ENCODE measurements around the gene KRTAP19-1. TPM values are rescaled to one million over a fixed set of nuclear protein-coding genes. Genes with fewer than 3 reads are reported as not detected.
"Not testable (repeated sequence)": the region's sequence is repeated elsewhere in the genome, so short reads cannot be mapped to it uniquely, and the experiment has no call there.

Gene KRTAP19-1
- not detected for polyA plus RNA-seq (2013, experiment 1 of 2)
- polyA plus RNA-seq (2013, experiment 2 of 2) = not detected

DNA sequence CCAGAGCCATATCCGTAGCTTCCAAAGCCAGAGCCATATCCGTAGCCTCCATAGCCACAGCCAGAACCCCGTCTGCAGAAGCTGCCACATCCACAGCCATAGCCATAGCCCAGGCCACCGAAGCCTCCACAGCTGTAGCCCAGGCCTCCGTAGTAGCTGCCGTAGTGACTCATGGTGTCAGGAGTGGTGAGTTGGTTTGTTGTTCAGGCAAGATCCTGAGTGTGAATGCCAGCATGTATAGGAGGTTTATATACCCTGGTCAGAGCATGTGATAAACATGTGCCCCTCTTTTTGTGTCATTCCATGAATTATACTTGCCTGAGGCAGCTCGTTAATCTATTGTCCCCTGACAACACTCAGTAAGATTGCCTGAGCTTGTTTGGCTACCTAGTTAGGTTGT lies at the start of gene KRTAP19-1:
KRTAP19-1 (minus strand) TSS at position 223 of the 400 bp plus-strand sequence; CDS start at position 173, 50 bp downstream.
- Histone ChIP-seq H4K8ac (ENCODE audit: low read depth, low read length) (no peak within 1 kb of the TSS), H3K9ac (ENCODE audit: low read length) (no peak within 1 kb of the TSS), H3K4me2 (ENCODE audit: low read length) (no peak within 1 kb of the TSS), H3K4ac (ENCODE audit: low read depth, low read length) (no peak within 1 kb of the TSS), H3K23ac (ENCODE audit: low read length) (no peak within 1 kb of the TSS), H3K79me1 (ENCODE audit: low read length) (no peaks in the 10 kb centered on the region), H3K79me2 (ENCODE audit: control insufficient read depth, insufficient read depth, low read length) (no peaks in the 10 kb centered on the region), H3K4me3 (ENCODE audit: low read length) (no peak within 1 kb of the TSS), H2AK5ac (ENCODE audit: low read length) (no peak within 1 kb of the TSS), H3K18ac (ENCODE audit: low read length) (no peak within 1 kb of the TSS), H3K4me1 (ENCODE audit: control insufficient read depth, low read depth, low read length) (no peaks in the 10 kb centered on the region), H3K27ac (ENCODE audit: low read depth, low read length) (no peak within 1 kb of the TSS), H2BK15ac (replicated peaks; ENCODE audit: low read depth) (no peak within 1 kb of the TSS), H3K56ac (ENCODE audit: low read length) (no peak within 1 kb of the TSS), H2BK5ac (ENCODE audit: low read length) (no peak within 1 kb of the TSS), H2BK120ac (ENCODE audit: low read depth, low read length) (no peak within 1 kb of the TSS), H4K5ac (ENCODE audit: low read length) (no peak within 1 kb of the TSS), H3K36me3 (ENCODE audit: control insufficient read depth, insufficient read depth, low read length) (no peaks in the 10 kb centered on the region), H3K27me3 (ENCODE audit: insufficient read depth, low read length, poor library complexity) (no peaks in the 10 kb centered on the region)
- WGBS (ENCODE audit: extremely low coverage, insufficient coverage, low lambda C conversion rate) = no CpG with 5 or more reads among the region's 7 CpGs
- DNase-seq = no peak

- no peak overlapping the region for H3K4me3 ChIP-seq (ENCODE audit: low read length)
- no peak overlapping the region for H2AK5ac ChIP-seq (ENCODE audit: low read length)
- no peaks in the 10 kb centered on the region for H3K36me3 ChIP-seq (ENCODE audit: control insufficient read depth, insufficient read depth, low read length)
- no peaks in the 10 kb centered on the region for H3K27me3 ChIP-seq (ENCODE audit: insufficient read depth, low read length, poor library complexity)
- no CpG with 5 or more reads among the region's 1 CpG for WGBS (ENCODE audit: extremely low coverage, insufficient coverage, low lambda C conversion rate)
- no peak overlapping the region for H3K23ac ChIP-seq (ENCODE audit: low read length)
- H3K4ac ChIP-seq (ENCODE audit: low read depth, low read length) = no peak overlapping the region
- H3K79me2 ChIP-seq (ENCODE audit: control insufficient read depth, insufficient read depth, low read length) = no peaks in the 10 kb centered on the region
- H3K9ac ChIP-seq (ENCODE audit: low read length) = no peak overlapping the region
- H2BK15ac ChIP-seq (replicated peaks; ENCODE audit: low read depth) = no peak overlapping the region
- H2BK120ac ChIP-seq (ENCODE audit: low read depth, low read length) = no peak overlapping the region
- H2BK5ac ChIP-seq (ENCODE audit: low read length) = no peak overlapping the region
- no peak overlapping the region for H3K18ac ChIP-seq (ENCODE audit: low read length)
- H3K27ac ChIP-seq (ENCODE audit: low read depth, low read length) = no peak overlapping the region
- DNase-seq = no peak
- H3K4me1 ChIP-seq (ENCODE audit: control insufficient read depth, low read depth, low read length) = no peaks in the 10 kb centered on the region
- no peak overlapping the region for H4K8ac ChIP-seq (ENCODE audit: low read depth, low read length)
- no peak overlapping the region for H3K4me2 ChIP-seq (ENCODE audit: low read length)
- H4K5ac ChIP-seq (ENCODE audit: low read length) = no peak overlapping the region
- no peak overlapping the region for H3K56ac ChIP-seq (ENCODE audit: low read length)
- no peaks in the 10 kb centered on the region for H3K79me1 ChIP-seq (ENCODE audit: low read length)
These were observed 38.7 kb upstream of the KRTAP19-1 start for GRCh38 chr21:30518876-30519275.

DNA sequence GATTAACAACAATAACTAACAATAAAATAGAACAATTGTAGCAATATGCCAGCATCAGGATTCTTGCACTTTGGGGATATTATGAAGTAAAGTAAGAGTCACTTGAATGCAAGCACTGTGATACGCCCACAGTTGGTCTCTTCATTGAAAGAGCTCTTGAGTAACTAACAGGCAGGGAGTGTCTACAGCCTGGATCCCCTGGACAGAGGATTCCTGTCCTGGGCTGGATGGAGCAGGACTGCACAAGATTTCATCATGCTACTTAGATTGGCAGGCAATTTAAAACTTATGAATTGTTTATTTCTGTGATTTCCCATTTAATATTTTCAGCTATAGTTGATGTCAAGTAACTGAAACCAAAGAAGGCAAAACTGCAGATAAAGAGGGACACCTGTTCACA lies 35.5 kb upstream of the KRTAP19-1 start:
- Histone ChIP-seq H3K36me3 (ENCODE audit: control insufficient read depth, insufficient read depth, low read length) (no peaks in the 10 kb centered on the region), H3K79me2 (ENCODE audit: control insufficient read depth, insufficient read depth, low read length) (no peaks in the 10 kb centered on the region), H2BK15ac (replicated peaks; ENCODE audit: low read depth) (no peak overlapping the region), H4K8ac (ENCODE audit: low read depth, low read length) (no peak overlapping the region), H2AK5ac (ENCODE audit: low read length) (no peak overlapping the region), H3K79me1 (ENCODE audit: low read length) (no peaks in the 10 kb centered on the region), H2BK5ac (ENCODE audit: low read length) (no peak overlapping the region), H3K9ac (ENCODE audit: low read length) (no peak overlapping the region), H3K27me3 (ENCODE audit: insufficient read depth, low read length, poor library complexity) (no peaks in the 10 kb centered on the region), H3K4me3 (ENCODE audit: low read length) (no peak overlapping the region), H2BK120ac (ENCODE audit: low read depth, low read length) (no peak overlapping the region), H3K4me2 (ENCODE audit: low read length) (no peak overlapping the region), H3K4ac (ENCODE audit: low read depth, low read length) (no peak overlapping the region), H3K23ac (ENCODE audit: low read length) (no peak overlapping the region), H3K56ac (ENCODE audit: low read length) (no peak overlapping the region), H3K4me1 (ENCODE audit: control insufficient read depth, low read depth, low read length) (no peaks in the 10 kb centered on the region), H3K18ac (ENCODE audit: low read length) (no peak overlapping the region), H3K27ac (ENCODE audit: low read depth, low read length) (no peak overlapping the region), H4K5ac (ENCODE audit: low read length) (no peak overlapping the region)
- WGBS (ENCODE audit: extremely low coverage, insufficient coverage, low lambda C conversion rate) = no CpG with 5 or more reads among the region's 1 CpG
- no peak for DNase-seq

DNA sequence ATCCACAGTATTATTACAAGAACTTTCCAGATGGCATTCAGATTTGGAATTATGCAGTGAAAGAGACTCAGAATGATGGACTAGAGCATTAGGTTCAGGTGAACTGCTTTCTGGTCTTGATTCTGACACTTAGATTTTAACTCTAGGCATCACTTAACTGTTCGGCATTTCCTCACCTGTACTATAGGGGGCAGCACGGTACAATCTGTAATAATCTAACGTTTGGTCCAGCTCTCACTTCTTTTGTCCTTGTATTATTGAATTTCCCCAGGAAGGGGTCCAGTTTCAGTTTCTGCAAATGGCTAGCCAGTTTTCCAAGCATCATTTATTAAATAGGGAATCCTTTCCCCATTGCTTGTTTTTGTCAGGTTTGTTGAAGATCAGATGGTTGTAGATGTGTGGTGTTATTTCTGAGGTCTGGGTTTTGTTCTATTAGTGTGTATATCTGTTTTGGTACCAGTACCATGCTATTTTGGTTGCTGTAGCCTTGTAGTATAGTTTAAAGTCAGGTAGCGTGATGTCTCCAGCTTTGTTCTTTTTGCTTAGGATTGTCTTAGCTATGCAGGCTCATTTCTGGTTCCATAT lies 25.5 kb upstream of the KRTAP19-1 start:
- H3K4me1 ChIP-seq (ENCODE audit: control insufficient read depth, low read depth, low read length); H3K18ac ChIP-seq (ENCODE audit: low read length); H4K8ac ChIP-seq (ENCODE audit: low read depth, low read length); H3K9ac ChIP-seq (ENCODE audit: low read length); H3K27me3 ChIP-seq (ENCODE audit: insufficient read depth, low read length, poor library complexity); H3K79me2 ChIP-seq (ENCODE audit: control insufficient read depth, insufficient read depth, low read length); H3K79me1 ChIP-seq (ENCODE audit: low read length); H2BK15ac ChIP-seq (replicated peaks; ENCODE audit: low read depth); H3K23ac ChIP-seq (ENCODE audit: low read length); H3K4ac ChIP-seq (ENCODE audit: low read depth, low read length); H3K4me3 ChIP-seq (ENCODE audit: low read length); H3K36me3 ChIP-seq (ENCODE audit: control insufficient read depth, insufficient read depth, low read length); H3K56ac ChIP-seq (ENCODE audit: low read length); H2AK5ac ChIP-seq (ENCODE audit: low read length); H2BK5ac ChIP-seq (ENCODE audit: low read length); H4K5ac ChIP-seq (ENCODE audit: low read length); H2BK120ac ChIP-seq (ENCODE audit: low read depth, low read length); H3K27ac ChIP-seq (ENCODE audit: low read depth, low read length); H3K4me2 ChIP-seq (ENCODE audit: low read length): not testable (repeated sequence)
- peak; percentile 38 for DNase-seq
- WGBS (ENCODE audit: extremely low coverage, insufficient coverage, low lambda C conversion rate) = no CpG with 5 or more reads among the region's 4 CpGs

DNA sequence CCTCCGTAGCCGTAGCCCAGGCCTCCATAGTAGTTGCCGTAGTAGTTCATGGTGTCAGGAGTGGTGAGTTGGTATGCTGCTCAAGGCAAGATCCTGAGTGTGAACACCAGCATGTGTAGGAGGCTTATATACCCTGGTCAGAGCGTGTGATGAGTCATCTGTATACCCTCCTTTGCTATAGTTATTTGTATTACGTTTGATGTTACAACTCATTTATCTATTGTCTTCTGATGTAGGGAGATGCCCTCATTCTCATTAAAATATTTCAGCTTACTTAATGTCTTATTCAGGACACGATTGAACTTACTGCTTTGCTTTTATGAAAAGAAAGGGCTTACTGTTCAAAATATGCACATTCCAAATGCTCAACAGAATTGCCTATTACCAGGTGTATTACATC lies 21.9 kb upstream of the KRTAP19-1 start, which contains the start of gene KRTAP19-5:
KRTAP19-5 (minus strand) TSS at position 101 of the 400 bp plus-strand sequence; CDS start at position 50, 51 bp downstream.
- Histone ChIP-seq H3K79me2 (ENCODE audit: control insufficient read depth, insufficient read depth, low read length) (no peaks in the 10 kb centered on the region), H3K4ac (ENCODE audit: low read depth, low read length) (no peak within 1 kb of the TSS), H3K27me3 (ENCODE audit: insufficient read depth, low read length, poor library complexity) (no peaks in the 10 kb centered on the region), H3K27ac (ENCODE audit: low read depth, low read length) (no peak within 1 kb of the TSS), H3K4me3 (ENCODE audit: low read length) (no peak within 1 kb of the TSS), H3K18ac (ENCODE audit: low read length) (no peak within 1 kb of the TSS), H3K36me3 (ENCODE audit: control insufficient read depth, insufficient read depth, low read length) (no peaks in the 10 kb centered on the region), H3K23ac (ENCODE audit: low read length) (no peak within 1 kb of the TSS), H3K9ac (ENCODE audit: low read length) (no peak within 1 kb of the TSS), H4K5ac (ENCODE audit: low read length) (no peak within 1 kb of the TSS), H3K4me1 (ENCODE audit: control insufficient read depth, low read depth, low read length) (no peaks in the 10 kb centered on the region), H4K8ac (ENCODE audit: low read depth, low read length) (no peak within 1 kb of the TSS), H2BK120ac (ENCODE audit: low read depth, low read length) (no peak within 1 kb of the TSS), H3K4me2 (ENCODE audit: low read length) (no peak within 1 kb of the TSS), H2BK15ac (replicated peaks; ENCODE audit: low read depth) (no peak within 1 kb of the TSS), H2BK5ac (ENCODE audit: low read length) (no peak within 1 kb of the TSS), H3K79me1 (ENCODE audit: low read length) (no peaks in the 10 kb centered on the region), H2AK5ac (ENCODE audit: low read length) (no peak within 1 kb of the TSS), H3K56ac (ENCODE audit: low read length) (no peak within 1 kb of the TSS)
- WGBS (ENCODE audit: extremely low coverage, insufficient coverage, low lambda C conversion rate) = no CpG with 5 or more reads among the region's 6 CpGs
- DNase-seq = no peak

- WGBS (ENCODE audit: extremely low coverage, insufficient coverage, low lambda C conversion rate) = no CpG with 5 or more reads among the region's 4 CpGs
- Histone ChIP-seq H3K79me1 (ENCODE audit: low read length) (no peaks in the 10 kb centered on the region), H3K79me2 (ENCODE audit: control insufficient read depth, insufficient read depth, low read length) (no peaks in the 10 kb centered on the region), H3K56ac (ENCODE audit: low read length) (no peak within 1 kb of the TSS), H3K23ac (ENCODE audit: low read length) (no peak within 1 kb of the TSS), H3K36me3 (ENCODE audit: control insufficient read depth, insufficient read depth, low read length) (no peaks in the 10 kb centered on the region), H3K4me2 (ENCODE audit: low read length) (no peak within 1 kb of the TSS), H2BK120ac (ENCODE audit: low read depth, low read length) (no peak within 1 kb of the TSS), H3K18ac (ENCODE audit: low read length) (no peak within 1 kb of the TSS), H3K4me3 (ENCODE audit: low read length) (no peak within 1 kb of the TSS), H2BK5ac (ENCODE audit: low read length) (no peak within 1 kb of the TSS), H3K4ac (ENCODE audit: low read depth, low read length) (no peak within 1 kb of the TSS), H3K9ac (ENCODE audit: low read length) (no peak within 1 kb of the TSS), H3K4me1 (ENCODE audit: control insufficient read depth, low read depth, low read length) (no peaks in the 10 kb centered on the region), H2BK15ac (replicated peaks; ENCODE audit: low read depth) (no peak within 1 kb of the TSS), H3K27ac (ENCODE audit: low read depth, low read length) (no peak within 1 kb of the TSS), H4K8ac (ENCODE audit: low read depth, low read length) (no peak within 1 kb of the TSS), H3K27me3 (ENCODE audit: insufficient read depth, low read length, poor library complexity) (no peaks in the 10 kb centered on the region), H4K5ac (ENCODE audit: low read length) (no peak within 1 kb of the TSS), H2AK5ac (ENCODE audit: low read length) (no peak within 1 kb of the TSS)
- no peak for DNase-seq
These were observed 16.9 kb upstream of the KRTAP19-1 start, which contains the start of gene KRTAP19-4 for GRCh38 chr21:30497065-30497464. Gene KRTAP19-4, minus strand, starts transcription at chr21:30497165. Its CDS starts 55 bp downstream, at chr21:30497110.

Measured in mesendoderm (in vitro differentiated cells).